ENCODE data around the gene ZCCHC9. TPM values are rescaled to one million over a fixed set of nuclear protein-coding genes. Genes with fewer than 3 reads are reported as not detected.

ZCCHC9 gene, protein sequence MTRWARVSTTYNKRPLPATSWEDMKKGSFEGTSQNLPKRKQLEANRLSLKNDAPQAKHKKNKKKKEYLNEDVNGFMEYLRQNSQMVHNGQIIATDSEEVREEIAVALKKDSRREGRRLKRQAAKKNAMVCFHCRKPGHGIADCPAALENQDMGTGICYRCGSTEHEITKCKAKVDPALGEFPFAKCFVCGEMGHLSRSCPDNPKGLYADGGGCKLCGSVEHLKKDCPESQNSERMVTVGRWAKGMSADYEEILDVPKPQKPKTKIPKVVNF
- total RNA-seq = 35.8 and 37.8 TPM in 2 replicates

DNA sequence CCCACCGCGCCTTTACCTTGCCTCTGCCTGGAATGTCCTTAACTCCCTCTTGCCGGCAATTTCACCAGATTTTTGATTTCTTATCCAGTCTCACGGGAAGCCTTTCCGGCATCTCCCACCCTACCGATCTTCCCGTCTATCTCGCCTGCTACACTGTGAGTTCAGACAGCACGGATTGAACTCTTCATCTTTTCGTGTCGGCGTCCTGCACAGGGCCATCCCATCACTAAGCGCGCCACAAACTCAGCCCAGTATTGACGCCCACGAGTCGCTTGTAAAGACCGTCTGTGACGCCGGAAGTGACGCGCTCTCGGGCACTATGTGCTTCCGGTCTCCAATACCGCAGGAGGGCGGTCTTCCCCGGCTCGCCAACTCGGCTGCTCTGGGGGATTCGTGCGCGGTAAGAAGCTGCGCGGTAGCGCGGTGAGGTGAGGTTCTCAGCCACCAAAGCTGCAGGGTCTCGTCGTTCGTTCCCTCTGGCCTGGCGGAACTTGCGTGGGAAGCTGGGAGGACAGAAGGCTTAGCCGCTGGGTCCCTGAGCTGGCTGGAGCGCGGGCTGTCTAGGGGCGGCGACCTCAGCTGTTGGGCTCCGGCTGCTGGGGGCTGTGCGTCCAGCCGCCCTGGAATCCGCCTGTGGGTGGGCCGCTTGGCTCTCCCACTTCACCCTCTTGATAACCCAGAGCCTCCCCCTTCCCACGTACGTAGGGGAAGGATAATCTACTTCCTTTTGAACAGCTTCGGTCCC lies at the start of gene ZCCHC9:
ZCCHC9 (plus strand) TSS at position 317 of the 745 bp plus-strand sequence. CDS start 3,171 bp downstream, outside the sequence.

Other genes with a start within 250 kb of the ZCCHC9 start
- 1.3 and 23.7 TPM in 2 replicates for gene CKMT2, start 68.3 kb upstream of the ZCCHC9 start, total RNA-seq
- gene ACOT12, start 92.5 kb downstream of the ZCCHC9 start, total RNA-seq = under 0.01 TPM in 2 replicates

Data from regular cardiac myocyte (primary cell).